NCI-H82 treated with DMSO at 0.1 percent for 48 hours (cell line): ENCODE data around the gene PSMC3.

Experiments
- DNase-seq: peaks from one replicate; lab custom pipeline; 2025; ENCODE audit not compliant: unreplicated experiment; lab: John Stamatoyannopoulos, UW

Gene PSMC3

DNA sequence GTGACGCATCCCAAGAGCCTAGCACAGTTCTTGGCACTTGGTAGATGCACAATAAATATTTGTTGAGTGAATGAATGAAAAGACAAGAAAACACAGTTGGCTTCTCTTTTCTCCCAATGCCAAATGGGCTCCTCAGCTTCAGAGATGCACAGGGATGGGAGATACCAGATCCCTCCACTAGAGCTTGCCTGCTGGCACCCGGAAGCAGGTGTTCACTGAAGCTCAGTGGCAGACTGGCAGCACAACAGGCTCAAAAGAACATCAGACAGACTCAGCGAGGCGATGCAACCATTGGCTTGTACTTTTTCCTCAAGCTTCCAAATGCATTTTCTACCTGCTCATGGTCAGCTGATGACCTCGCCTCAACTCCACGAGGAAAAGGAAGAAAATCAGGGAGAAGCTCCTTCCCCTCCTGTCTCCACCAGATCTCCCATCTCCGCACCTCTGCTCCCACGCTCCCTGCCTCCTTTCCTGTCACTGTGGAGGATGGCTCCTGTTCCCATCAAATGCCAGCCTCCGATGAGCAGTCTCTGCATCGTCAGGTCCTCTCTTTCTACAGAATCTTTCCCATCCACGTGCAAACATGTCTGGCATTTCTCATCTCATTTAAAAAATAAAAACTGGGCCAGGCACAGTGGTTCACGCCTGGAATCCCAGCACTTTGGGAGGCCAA, 16.9 kb upstream of the PSMC3 start:
- no peak for DNase-seq

- no peak for DNase-seq
Observed at GRCh38 chr11:47442514-47442913, 16.3 kb upstream of the PSMC3 start.

DNA sequence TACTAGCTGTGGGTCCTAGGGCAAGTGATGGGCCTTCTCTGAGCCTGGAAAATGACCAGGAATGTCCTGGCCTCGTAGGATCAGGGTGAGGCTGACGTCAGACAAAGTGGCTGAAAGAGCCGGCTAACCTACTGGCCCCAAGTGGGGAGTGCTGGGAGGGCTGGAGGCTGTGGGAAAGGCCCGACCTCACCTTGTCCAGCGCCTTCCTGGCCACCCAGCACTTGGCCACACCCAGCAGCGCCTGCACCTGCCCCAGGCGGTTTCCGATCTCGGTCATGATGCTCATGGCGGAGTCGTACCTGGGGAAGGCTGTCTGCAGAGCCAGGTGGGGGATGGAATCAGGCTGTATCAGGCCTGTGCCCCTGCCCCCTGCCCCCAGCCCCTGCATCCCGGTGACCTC, 15.2 kb upstream of the PSMC3 start:
- DNase-seq = no peak

- DNase-seq = no peak
Observed at GRCh38 chr11:47440054-47440476, 13.8 kb upstream of the PSMC3 start.

GRCh38 chr11:47438721-47439120, 12.5 kb upstream of the PSMC3 start:
- no peak for DNase-seq

DNA sequence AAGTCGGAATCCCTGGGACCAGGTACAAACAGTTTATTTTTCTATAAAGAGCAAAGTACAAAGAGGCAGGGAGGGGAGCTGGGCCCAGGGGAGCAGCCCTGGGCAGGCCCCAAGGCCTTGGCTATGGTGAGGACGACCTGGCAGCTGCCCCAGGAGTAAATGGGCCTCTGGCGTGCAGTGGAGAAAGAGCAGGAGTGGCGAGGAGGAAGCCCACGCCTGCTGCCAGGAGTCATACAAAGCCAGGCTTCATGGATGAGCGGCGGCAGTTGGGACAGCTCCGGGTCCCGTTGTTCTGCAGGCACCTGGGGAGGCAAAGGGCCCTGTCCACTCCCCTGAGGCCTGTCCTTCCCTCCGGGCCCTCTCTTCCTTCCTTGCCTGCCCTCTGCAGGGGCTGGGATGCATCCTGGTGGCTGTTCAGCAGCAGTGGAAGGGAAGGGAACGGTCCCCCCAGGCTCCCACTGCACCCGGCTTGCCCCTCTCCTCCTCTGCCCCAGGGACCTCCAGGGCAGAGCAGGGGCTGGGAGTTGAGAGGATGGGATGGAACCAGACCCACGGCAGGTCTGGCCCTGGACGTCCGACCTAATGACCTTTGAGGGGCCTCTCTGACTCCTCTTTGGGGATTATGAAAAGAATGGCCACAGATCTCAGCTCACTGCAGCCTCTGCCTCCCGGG, 11.6 kb upstream of the PSMC3 start:
- no peak for DNase-seq

GRCh38 chr11:47437218-47437745, 11.0 kb upstream of the PSMC3 start:
- no peak for DNase-seq

DNA sequence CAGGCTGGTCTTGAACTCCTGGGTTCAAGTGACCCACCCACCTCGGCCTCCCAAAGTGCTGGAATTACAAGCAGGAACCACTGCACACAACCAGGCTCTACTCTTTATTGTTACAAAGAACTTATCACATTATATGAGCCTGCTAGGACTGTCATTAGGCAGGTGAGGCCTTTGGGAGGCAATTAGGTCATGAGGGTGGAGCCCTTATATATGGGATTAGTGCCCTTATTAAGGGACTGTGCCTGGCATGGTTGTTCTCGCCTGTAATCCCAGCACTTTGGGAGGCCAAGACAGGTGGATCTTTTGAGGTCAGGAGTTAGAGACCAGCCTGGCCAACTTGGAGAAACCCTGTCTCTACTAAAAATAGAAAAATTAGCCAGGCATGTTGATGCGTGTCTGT, 10.5 kb upstream of the PSMC3 start:
- no peak for DNase-seq

DNA sequence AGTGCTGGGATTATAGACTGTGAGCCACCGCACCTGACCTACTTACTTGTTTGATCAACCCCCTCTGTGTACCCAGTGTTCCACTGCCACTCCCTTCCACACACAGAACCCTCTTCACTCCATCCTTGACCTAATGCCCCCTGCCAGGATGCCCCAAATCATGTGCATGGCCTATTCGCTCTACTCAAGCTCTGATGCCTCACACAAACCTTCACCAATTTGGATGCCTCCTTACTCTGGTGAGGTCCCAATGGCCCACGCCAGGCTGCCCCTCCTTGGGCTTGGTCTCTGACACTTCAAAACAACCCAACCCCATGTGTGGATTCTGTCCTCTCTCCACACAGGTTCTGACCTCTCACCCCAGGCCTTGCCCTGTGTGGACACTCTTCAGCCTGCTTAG, 9.4 kb upstream of the PSMC3 start:
- no peak for DNase-seq

DNA sequence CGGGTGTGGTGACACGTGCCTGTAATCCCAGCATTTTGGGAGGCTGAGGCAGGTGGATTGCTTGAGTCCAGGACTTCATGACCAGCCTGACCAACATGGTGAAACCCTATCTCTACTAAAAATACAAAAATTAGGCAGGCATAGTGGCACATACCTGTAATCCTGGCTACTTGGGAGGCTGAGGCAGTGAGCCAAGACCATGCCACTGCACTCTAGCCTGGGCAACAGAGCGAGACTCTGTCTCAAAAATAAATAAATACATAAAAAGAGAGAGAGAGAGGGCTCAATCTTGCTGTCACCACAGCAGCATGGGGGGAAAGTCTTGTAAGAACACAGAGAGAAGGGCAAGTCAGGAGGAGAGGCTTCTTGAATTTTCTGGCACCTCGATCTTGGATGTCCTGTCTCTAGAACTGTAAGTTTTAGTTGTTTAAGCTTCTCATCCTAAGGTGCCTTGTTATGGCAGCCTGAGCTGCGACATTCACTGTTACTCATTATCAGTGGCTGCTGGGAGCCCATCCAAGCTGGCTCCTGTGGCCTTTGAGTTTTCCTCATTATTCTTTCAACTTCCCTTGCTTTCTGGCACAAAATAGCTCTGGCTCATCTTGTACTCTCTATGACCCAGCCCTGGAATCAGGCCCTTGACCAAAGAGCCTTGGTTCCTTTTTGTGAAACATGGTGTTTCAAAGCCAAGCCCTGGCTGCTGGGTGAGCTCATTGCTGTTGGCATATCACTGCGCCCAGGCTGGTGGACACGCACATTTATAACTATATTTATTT, 8.0 kb upstream of the PSMC3 start:
- no peak for DNase-seq

DNA sequence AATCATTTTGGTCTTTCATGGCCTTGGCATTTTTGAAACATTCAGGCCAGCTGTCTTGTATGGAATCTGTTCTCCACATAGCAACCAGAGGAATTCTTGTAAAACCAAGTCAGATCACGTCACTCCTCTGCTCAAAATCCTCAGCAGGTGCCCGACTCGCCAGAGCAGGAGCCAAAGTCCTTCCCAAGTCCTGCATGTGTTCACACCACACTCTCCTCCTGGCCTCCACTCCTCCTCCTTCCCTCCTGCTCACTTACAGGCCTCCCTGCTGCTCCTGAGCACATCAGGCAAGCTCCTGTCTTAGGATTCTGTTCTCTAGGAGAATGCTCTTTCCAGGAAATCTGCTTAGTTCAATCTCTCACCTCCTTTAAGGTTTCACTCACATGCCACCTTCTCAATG, 6.9 kb upstream of the PSMC3 start:
- DNase-seq = no peak

GRCh38 chr11:47431356-47432083, 5.3 kb upstream of the PSMC3 start:
- DNase-seq = no peak

- DNase-seq = no peak
Observed at GRCh38 chr11:47430524-47430923, 4.3 kb upstream of the PSMC3 start.

GRCh38 chr11:47425611-47426010, 628 bp downstream of the PSMC3 start:
- no peak for DNase-seq

GRCh38 chr11:47418454-47419259, 7.6 kb downstream of the PSMC3 start:
- DNase-seq = no peak

GRCh38 chr11:47417712-47418111, 8.5 kb downstream of the PSMC3 start:
- no peak for DNase-seq

DNA sequence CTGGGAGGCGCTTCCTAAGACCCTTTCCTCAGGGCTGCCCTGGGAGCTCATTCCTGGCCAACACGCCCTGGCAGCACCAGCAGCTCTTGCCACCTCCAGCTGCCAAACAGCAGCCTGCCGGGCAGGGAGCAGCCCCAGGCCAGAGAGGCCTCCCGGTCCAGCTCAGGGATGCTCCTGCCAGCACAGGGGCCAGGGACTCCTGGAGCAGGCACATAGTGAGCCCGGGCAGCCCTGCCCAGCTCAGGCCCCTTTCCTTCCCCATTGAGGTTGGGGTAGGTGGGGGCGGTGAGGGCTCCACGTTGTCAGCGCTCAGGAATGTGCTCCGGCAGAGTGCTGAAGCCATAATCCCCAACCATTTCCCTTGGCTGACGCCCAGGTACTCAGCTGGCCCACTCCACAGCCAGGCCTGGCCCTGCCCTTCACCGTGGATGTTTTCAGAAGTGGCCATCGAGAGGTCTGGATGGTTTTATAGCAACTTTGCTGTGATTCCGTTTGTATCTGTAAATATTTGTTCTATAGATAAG, 10.2 kb downstream of the PSMC3 start:
- no peak for DNase-seq

DNA sequence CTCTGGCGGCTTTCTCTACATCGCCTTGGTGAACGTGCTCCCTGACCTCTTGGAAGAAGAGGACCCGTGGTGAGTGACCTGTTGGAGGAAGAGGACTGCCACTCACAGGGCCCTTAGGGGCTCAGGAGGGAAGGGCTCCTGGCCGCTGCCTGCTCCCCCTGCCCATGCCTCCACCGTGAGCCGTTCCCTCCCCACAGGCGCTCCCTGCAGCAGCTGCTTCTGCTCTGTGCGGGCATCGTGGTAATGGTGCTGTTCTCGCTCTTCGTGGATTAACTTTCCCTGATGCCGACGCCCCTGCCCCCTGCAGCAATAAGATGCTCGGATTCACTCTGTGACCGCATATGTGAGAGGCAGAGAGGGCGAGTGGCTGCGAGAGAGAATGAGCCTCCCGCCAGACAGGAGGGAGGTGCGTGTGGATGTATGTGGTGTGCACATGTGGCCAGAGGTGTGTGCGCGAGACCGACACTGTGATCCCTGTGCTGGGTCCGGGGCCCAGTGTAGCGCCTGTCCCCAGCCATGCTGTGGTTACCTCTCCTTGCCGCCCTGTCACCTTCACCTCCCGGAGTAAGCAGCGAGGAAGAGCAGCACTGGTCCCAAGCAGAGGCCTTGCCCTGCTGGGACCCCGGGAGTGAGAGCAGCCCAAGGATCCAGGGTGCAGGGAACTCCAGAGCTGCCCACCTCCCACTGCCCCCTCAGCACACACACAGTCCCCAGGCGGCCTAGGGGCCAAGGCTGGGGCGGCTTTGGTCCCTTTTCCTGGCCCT, 11.0 kb downstream of the PSMC3 start:
- no peak for DNase-seq

GRCh38 chr11:47414685-47415070, 11.6 kb downstream of the PSMC3 start:
- no peak for DNase-seq
